IMR-90 (cell line): ENCODE results near the gene SPRED2. TPM values are rescaled to one million over a fixed set of nuclear protein-coding genes. Genes with fewer than 3 reads are reported as not detected.

Experiments
- ATAC-seq: fragments of 200-7000 bp; cut with Tn5 transposase; 2 replicates; pipeline ENCODE4 v1.9.1; 2020; ENCODE audit warnings: low read depth, mild to moderate bottlenecking, moderate library complexity
- BruUV-seq: library from RNA; stranded (reverse); fragments of 400-500 nt; replicated peaks from 2 replicates; lab custom pipeline; 2021; lab: Mats Ljungman, UMichigan
- CTCF ChIA-PET: fragments of 300-600 bp; formaldehyde crosslinking; extraction: SDS; loops from one replicate; lab custom pipeline; 2021; ENCODE audit warnings: antibody characterized with exemption; lab: Yijun Ruan, JAX
- POLR2A ChIA-PET: fragments of 300-600 bp; sonication (Branson Sonifier 250); formaldehyde crosslinking; loops from one replicate; lab custom pipeline; 2022; ENCODE audit warnings: antibody characterized with exemption; ENCODE audit not compliant: unreplicated experiment; lab: Charles Lee
- DNase-seq: peaks from one replicate; pipeline ENCODE4 v3.0.0; 2013
- H2AFZ ChIP-seq: replicated peaks from 2 replicates; pipeline ENCODE3; 2013; ENCODE audit warnings: low read length, mild to moderate bottlenecking; ENCODE audit not compliant: poor library complexity
- H2AK5ac ChIP-seq: 2 replicates; pipeline ENCODE4 v1.6.1; 2013; ENCODE audit warnings: low read depth, low read length, inconsistent platforms
- H2AK9ac ChIP-seq: replicated peaks from 2 replicates; pipeline ENCODE3; 2013; ENCODE audit warnings: mild to moderate bottlenecking, low read depth, low read length, moderate library complexity; ENCODE audit not compliant: poor library complexity
- H2BK120ac ChIP-seq: 2 replicates; pipeline ENCODE4 v1.6.1; 2013; ENCODE audit warnings: low read depth, low read length, inconsistent platforms
- H2BK15ac ChIP-seq: 3 replicates; pipeline ENCODE4 v1.6.1; 2013; ENCODE audit warnings: low read depth, low read length, inconsistent platforms
- H2BK20ac ChIP-seq: 2 replicates; pipeline ENCODE4 v1.6.1; 2013; ENCODE audit warnings: low read depth, mild to moderate bottlenecking, inconsistent platforms, low read length, moderate library complexity
- H2BK5ac ChIP-seq: 2 replicates; pipeline ENCODE4 v1.6.1; 2013; ENCODE audit warnings: mild to moderate bottlenecking, low read depth, low read length, inconsistent platforms; ENCODE audit not compliant: poor library complexity, severe bottlenecking
- H3K14ac ChIP-seq: replicated peaks from 2 replicates; pipeline ENCODE4 v1.6.1; 2013; ENCODE audit warnings: low read depth, low read length, inconsistent platforms
- H3K18ac ChIP-seq: 2 replicates; pipeline ENCODE4 v1.6.1; 2013; ENCODE audit warnings: low read depth, low read length, control low read depth
- H3K23ac ChIP-seq: 2 replicates; pipeline ENCODE4 v1.6.1; 2013; ENCODE audit warnings: low read depth, low read length, inconsistent platforms
- H3K27ac ChIP-seq: 2 replicates; pipeline ENCODE4 v1.5.1; 2013; ENCODE audit warnings: mild to moderate bottlenecking, control low read depth, low read length; ENCODE audit not compliant: insufficient read depth
- H3K27me3 ChIP-seq: 2 replicates; pipeline ENCODE4 v1.6.1; 2013; ENCODE audit warnings: low read length; ENCODE audit not compliant: control insufficient read depth, insufficient read depth
- H3K36me3 ChIP-seq: 2 replicates; pipeline ENCODE4 v1.6.1; 2013; ENCODE audit warnings: low read length, mixed read lengths; ENCODE audit not compliant: control insufficient read depth, insufficient read depth
- H3K4ac ChIP-seq: 2 replicates; pipeline ENCODE4 v1.6.1; 2013; ENCODE audit warnings: low read depth, low read length, inconsistent platforms
- H3K4me1 ChIP-seq: 2 replicates; pipeline ENCODE4 v1.6.1; 2013; ENCODE audit warnings: low read length, mixed read lengths; ENCODE audit not compliant: control insufficient read depth, insufficient read depth
- H3K4me2 ChIP-seq: 2 replicates; pipeline ENCODE4 v1.6.1; 2013; ENCODE audit warnings: low read depth, mild to moderate bottlenecking, control low read depth, low read length, moderate library complexity
- H3K4me3 ChIP-seq: 2 replicates; pipeline ENCODE4 v1.5.1; 2013; ENCODE audit warnings: low read depth, mild to moderate bottlenecking, control low read depth, low read length, moderate library complexity; ENCODE audit not compliant: insufficient read depth
- H3K56ac ChIP-seq: 2 replicates; pipeline ENCODE4 v1.6.1; 2013; ENCODE audit warnings: low read length, inconsistent platforms; ENCODE audit not compliant: insufficient read depth; ENCODE audit errors: extremely low read depth
- H3K79me1 ChIP-seq, 2 experiments: 2 replicates each; pipeline ENCODE4 v1.6.1; 2013; ENCODE audit warnings: low read length in 2 of 2, inconsistent platforms in 1 of 2, low read depth in 1 of 2
- H3K9ac ChIP-seq: 2 replicates; pipeline ENCODE4 v1.6.1; 2013; ENCODE audit warnings: low read depth, low read length, control low read depth
- H3K9me1 ChIP-seq: 2 replicates; pipeline ENCODE4 v1.6.1; 2013; ENCODE audit warnings: low read length, inconsistent platforms; ENCODE audit not compliant: insufficient read depth
- H3K9me3 ChIP-seq: 2 replicates; pipeline ENCODE4 v1.6.1; 2013; ENCODE audit warnings: low read length; ENCODE audit not compliant: control insufficient read depth, insufficient read depth
- H4K20me1 ChIP-seq: 2 replicates; pipeline ENCODE4 v1.6.1; 2013; ENCODE audit warnings: low read length, inconsistent platforms; ENCODE audit not compliant: insufficient read depth
- H4K5ac ChIP-seq: 2 replicates; pipeline ENCODE4 v1.6.1; 2013; ENCODE audit warnings: mild to moderate bottlenecking, low read depth, low read length, control low read depth
- H4K8ac ChIP-seq, 2 experiments: 2 replicates each; pipeline ENCODE4 v1.6.1; 2013; ENCODE audit warnings: low read depth in 2 of 2, low read length in 2 of 2, control low read depth in 1 of 2, inconsistent platforms in 1 of 2
- H4K91ac ChIP-seq: 2 replicates; pipeline ENCODE4 v1.6.1; 2013; ENCODE audit warnings: low read depth, low read length, inconsistent platforms; ENCODE audit not compliant: insufficient read depth
- BHLHE40 ChIP-seq: fragments of 150-350 bp; IDR thresholded peaks from 2 replicates; pipeline ENCODE4 v1.6.1; 2016; ENCODE audit warnings: mild to moderate bottlenecking, low read depth, low read length
- SMC3 ChIP-seq: fragments of 150-350 bp; IDR thresholded peaks from 2 replicates; pipeline ENCODE4 v1.6.1; 2016; ENCODE audit warnings: low read depth, mild to moderate bottlenecking, antibody characterized with exemption, low read length, moderate library complexity
- WGBS, 2 experiments: methylation state at CpG; one replicate each; pipeline versions ENCODE4 v1.1.5 to v1.1.7; 2013; ENCODE audit warnings: missing lambda C conversion rate in 2 of 2; ENCODE audit not compliant: insufficient read length in 1 of 2; ENCODE audit errors: extremely low coverage in 2 of 2; 5-methylcytosine and 5-hydroxymethylcytosine counted together
- dilution Hi-C: fragments of 300-500 bp; cut with HindIII; formaldehyde crosslinking; loops from one replicate; pipeline ENCODE4 v1.14.3; 2018; ENCODE audit warnings: low sequenced_read_pairs; ENCODE audit not compliant: unreplicated experiment
- in situ Hi-C: fragments of 300-500 bp; cut with MboI; formaldehyde crosslinking; loops from 3 replicates; pipeline ENCODE4 v1.14.3; 2019; ENCODE audit warnings: low sequenced_read_pairs, inconsistent platforms, mixed read lengths
- intact Hi-C: fragments of 100-400 bp; cut with micrococcal nuclease; formaldehyde crosslinking; loops from 2 replicates; pipeline ENCODE4 v1.10.0; 2022
- polyA plus RNA-seq, 3 experiments: library from polyadenylated mRNA; depleted of rRNA; stranded (reverse); fragments of >200 nt; gene quantifications; 2 replicates each; pipeline ENCODE4 v1.2.3, GENCODE V29; 2012; ENCODE audit warnings: low replicate concordance in 1 of 3
- total RNA-seq: library from RNA; depleted of rRNA; stranded (reverse); fragments of >200 nt; gene quantifications from 2 replicates; pipeline ENCODE4 v1.2.3, GENCODE V29; 2012
- TF ChIP-seq, protein P1 (sequence below): fragments of 150-350 bp; IDR thresholded peaks from 2 replicates; pipeline ENCODE4 v1.6.1; 2017; ENCODE audit warnings: mild to moderate bottlenecking, antibody characterized with exemption, low read length, low read depth

SPRED2 gene
- total and polyA plus RNA-seq, 2 of the 4 experiments (the other 2 are of a cell fraction) = 4.8 to 18.7 TPM

DNA sequence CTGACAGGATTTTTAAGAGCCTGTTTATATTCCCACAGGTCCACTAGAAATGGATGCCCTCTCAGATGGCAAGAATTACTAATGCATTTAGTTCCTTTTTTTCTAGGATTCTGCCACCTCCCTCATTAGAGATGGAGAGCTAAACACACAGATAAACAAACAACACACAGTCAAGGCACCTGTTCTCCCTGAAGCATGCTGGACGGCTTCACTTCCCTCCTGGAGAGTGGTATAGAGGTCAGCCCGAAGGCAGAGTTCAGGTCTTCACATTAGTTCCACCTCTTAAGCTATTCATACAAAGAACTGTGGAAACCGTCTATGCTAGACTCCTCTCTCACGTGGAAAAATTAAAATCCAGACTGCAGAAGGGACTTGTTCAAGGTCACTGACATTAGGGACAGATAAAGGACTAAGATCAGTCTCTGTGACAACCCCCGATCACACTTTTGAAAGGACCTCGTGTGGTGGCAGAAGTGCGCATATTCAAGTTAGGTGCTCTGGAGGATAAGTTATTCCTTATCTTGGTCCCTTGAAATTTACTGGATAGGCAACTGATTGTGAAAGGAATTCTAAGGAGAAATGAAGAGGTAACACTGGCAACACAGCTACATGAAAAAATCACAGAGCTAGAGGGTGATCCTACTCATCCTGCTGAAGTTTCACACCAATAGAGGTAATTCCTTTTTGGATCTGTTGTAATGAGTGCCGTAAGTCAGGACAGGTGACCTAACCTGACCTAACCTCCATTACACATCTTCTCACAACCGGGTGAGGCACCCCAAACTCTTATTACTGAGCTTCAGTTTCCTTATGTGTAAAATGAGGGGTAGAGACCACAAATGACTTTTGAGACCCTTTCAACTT lies 75.1 kb downstream of the SPRED2 start:
- 80% methylated on average over 3 of the region's 9 CpGs; no CpG with 5 or more reads in 1 of the 2 experiments for WGBS, 2 experiments
- ChIA-PET CTCF (interaction anchor here (1.8 kb wide), 1 partner anchor 10 kb away, joined by 4 read pairs; no protein-coding TSS in a partner anchor), POLR2A (no interaction called here)
- Histone ChIP-seq H2AK9ac (no peak overlapping the region), H3K4me2 (no peak overlapping the region), H4K20me1 (peaks cover 59% of the 10 kb centered on the region), H3K79me1 (peaks cover 43 to 85% of the 10 kb centered on the region in 2 experiments), H2AFZ (no peak overlapping the region), H2BK120ac (no peak overlapping the region), H3K9me3 (no peaks in the 10 kb centered on the region), H3K23ac (no peak overlapping the region), H3K4me1 (peaks cover 17% of the 10 kb centered on the region), H2BK5ac (no peak overlapping the region), H2BK15ac (no peak overlapping the region), H3K9me1 (peaks cover 24% of the 10 kb centered on the region), H4K5ac (no peak overlapping the region), H2BK20ac (no peak overlapping the region), H3K9ac (no peak overlapping the region), H3K18ac (peak overlapping the region; percentile 25; the same call in 1 of the 2 replicates), H3K27me3 (no peaks in the 10 kb centered on the region), H2AK5ac (0 out of 2 replicates have a peak overlapping the region, but pooled peaks have one; percentile 20), H3K4me3 (no peak overlapping the region), H4K8ac (peak overlapping the region in 1 of 2 experiments; percentile 30; a peak in 1 of 4 replicates), H3K27ac (no peak overlapping the region), H3K36me3 (no peaks in the 10 kb centered on the region), H3K56ac (no peak overlapping the region), H3K14ac (no peak overlapping the region; the same call in 1 of the 2 replicates), H3K4ac (no peak overlapping the region; the same call in 1 of the 2 replicates), H4K91ac (no peak overlapping the region)
- no TSS peak for BruUV-seq
- in situ Hi-C loops = no loop called here
- DNase-seq = no peak
- intact Hi-C loops = loop anchor here (2.0 to 5.0 kb wide), 2 partner anchors 15 to 35 kb away; no protein-coding TSS in a partner anchor
- TF ChIP-seq SMC3 (no peak), BHLHE40 (no peak)
- TF ChIP-seq, protein P1, sequence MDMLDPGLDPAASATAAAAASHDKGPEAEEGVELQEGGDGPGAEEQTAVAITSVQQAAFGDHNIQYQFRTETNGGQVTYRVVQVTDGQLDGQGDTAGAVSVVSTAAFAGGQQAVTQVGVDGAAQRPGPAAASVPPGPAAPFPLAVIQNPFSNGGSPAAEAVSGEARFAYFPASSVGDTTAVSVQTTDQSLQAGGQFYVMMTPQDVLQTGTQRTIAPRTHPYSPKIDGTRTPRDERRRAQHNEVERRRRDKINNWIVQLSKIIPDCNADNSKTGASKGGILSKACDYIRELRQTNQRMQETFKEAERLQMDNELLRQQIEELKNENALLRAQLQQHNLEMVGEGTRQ = no peak
- ATAC-seq = no peak
- dilution Hi-C loops = no loop called here
